Uterus (tissue), 2 donors: ENCODE data around the gene CPZ.

Experiments
- CTCF ChIP-seq, 4 experiments: fragments of 200-600 bp in 2 of 4; fragments of 450-650 bp in 2 of 4; sonication (generic) in 2 of 4; IDR thresholded peaks; one replicate each; pipeline ENCODE4 v1.5.1; 2016 to 2019; ENCODE audit warnings: antibody characterized with exemption in 4 of 4, mild to moderate bottlenecking in 2 of 4, moderate library complexity in 1 of 4
- POLR2A ChIP-seq, 2 donors: fragments of 450-650 bp; IDR thresholded peaks; one replicate each; pipeline ENCODE4 v1.6.1; 2016; ENCODE audit warnings: antibody characterized with exemption in 2 of 2, mild to moderate bottlenecking in 1 of 2, moderate library complexity in 1 of 2

DNA sequence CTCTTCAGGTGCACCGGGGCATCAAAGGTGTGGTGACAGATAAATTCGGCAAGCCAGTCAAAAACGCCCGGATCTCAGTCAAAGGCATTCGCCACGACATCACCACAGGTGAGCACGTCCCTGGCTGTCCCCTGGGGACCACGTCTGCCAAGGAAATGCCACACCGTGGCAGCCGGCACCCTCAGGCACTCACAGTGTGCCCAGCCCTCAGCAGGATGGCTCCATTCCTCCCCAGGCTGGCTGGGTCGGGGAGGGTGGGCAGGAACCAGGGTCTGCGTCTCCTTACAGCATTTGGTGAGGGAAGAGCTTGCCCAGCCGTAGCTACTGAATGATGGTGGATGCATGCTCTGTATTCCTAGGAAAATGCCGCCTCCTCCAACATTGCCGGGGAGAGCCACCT is 25.9 kb downstream of the CPZ start:
- TF ChIP-seq POLR2A (IDR thresholded peaks at IDR 0.05) (no peak), CTCF (IDR thresholded peaks at IDR 0.05) (no peak)
